Stomach (tissue), 4 donors: ENCODE measurements around the gene DLG5.

Experiments used
- EP300 ChIP-seq: sonication (generic); formaldehyde crosslinking; IDR thresholded peaks from one replicate; pipeline ENCODE4 v1.6.1; 2017; ENCODE audit warnings: antibody characterized with exemption
- POLR2A ChIP-seq, 4 donors: fragments of 450-650 bp; IDR thresholded peaks; one replicate each; pipeline ENCODE4 v1.6.1; 2016; ENCODE audit warnings: antibody characterized with exemption in 4 of 4, control low read depth in 2 of 4, mild to moderate bottlenecking in 1 of 4, moderate library complexity in 1 of 4
- POLR2AphosphoS5 ChIP-seq, 3 donors: sonication (generic); formaldehyde crosslinking; IDR thresholded peaks; one replicate each; pipeline ENCODE4 v1.6.1; 2016; ENCODE audit warnings: antibody characterized with exemption in 3 of 3
- TF ChIP-seq, protein P1 (sequence below), 7 experiments: fragments of 450-650 bp in 4 of 7; fragments of 200-600 bp in 3 of 7; sonication (generic) in 3 of 7; IDR thresholded peaks; one replicate each; pipeline ENCODE4 v1.5.1; 2016 to 2019; ENCODE audit warnings: antibody characterized with exemption in 7 of 7, control low read depth in 2 of 7, mild to moderate bottlenecking in 1 of 7

DNA sequence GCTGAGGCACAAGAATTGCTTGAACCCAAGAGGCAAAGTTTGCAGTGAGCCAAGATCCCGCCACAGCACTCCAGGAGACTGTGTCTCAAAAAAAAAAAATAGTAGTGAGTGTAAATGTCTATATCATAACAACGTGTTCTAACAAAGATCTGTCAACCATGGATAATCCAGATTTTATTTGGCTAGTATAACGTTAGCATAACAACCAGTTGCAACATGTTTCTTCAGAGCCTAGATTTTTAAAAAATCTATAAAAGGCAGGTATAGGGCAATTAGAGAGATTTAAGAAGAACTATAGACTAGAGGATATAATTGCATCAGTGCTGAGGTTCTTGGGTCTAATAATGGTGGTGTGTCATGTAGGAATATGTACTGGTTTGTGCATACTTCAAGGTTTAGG lies 30.5 kb downstream of the DLG5 start:
- TF ChIP-seq POLR2AphosphoS5 (IDR thresholded peaks at IDR 0.05) (no peak), EP300 (no peak), POLR2A (IDR thresholded peaks at IDR 0.05) (no peak)
- TF ChIP-seq, protein P1, sequence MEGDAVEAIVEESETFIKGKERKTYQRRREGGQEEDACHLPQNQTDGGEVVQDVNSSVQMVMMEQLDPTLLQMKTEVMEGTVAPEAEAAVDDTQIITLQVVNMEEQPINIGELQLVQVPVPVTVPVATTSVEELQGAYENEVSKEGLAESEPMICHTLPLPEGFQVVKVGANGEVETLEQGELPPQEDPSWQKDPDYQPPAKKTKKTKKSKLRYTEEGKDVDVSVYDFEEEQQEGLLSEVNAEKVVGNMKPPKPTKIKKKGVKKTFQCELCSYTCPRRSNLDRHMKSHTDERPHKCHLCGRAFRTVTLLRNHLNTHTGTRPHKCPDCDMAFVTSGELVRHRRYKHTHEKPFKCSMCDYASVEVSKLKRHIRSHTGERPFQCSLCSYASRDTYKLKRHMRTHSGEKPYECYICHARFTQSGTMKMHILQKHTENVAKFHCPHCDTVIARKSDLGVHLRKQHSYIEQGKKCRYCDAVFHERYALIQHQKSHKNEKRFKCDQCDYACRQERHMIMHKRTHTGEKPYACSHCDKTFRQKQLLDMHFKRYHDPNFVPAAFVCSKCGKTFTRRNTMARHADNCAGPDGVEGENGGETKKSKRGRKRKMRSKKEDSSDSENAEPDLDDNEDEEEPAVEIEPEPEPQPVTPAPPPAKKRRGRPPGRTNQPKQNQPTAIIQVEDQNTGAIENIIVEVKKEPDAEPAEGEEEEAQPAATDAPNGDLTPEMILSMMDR (IDR thresholded peaks at IDR 0.05), result no peak
